GM10248 (cell line): ENCODE measurements around the gene CITED1.

ENCODE experiments used
- CTCF ChIA-PET: fragments of 300-600 bp; sonication (Branson Sonifier 250); formaldehyde crosslinking; extraction: SDS; loops from one replicate; lab custom pipeline; 2021; ENCODE audit warnings: antibody characterized with exemption; lab: Yijun Ruan, JAX
- POLR2A ChIA-PET: fragments of 350-650 bp; sonication (Branson Sonifier 250); formaldehyde crosslinking; extraction: SDS; loops from one replicate; lab custom pipeline; 2020; ENCODE audit warnings: antibody characterized with exemption; lab: Yijun Ruan, JAX
- DNase-seq: peaks from one replicate; pipeline ENCODE4 v3.0.0; 2012; ENCODE audit errors: extremely low spot score
- TF ChIP-seq, protein P1 (sequence below): IDR thresholded peaks from 2 replicates; pipeline ENCODE4 v1.5.1; 2012; ENCODE audit warnings: mild to moderate bottlenecking, low read depth; ENCODE audit errors: extremely low read depth, missing control alignments, control extremely low read depth

CITED1 gene

DNA sequence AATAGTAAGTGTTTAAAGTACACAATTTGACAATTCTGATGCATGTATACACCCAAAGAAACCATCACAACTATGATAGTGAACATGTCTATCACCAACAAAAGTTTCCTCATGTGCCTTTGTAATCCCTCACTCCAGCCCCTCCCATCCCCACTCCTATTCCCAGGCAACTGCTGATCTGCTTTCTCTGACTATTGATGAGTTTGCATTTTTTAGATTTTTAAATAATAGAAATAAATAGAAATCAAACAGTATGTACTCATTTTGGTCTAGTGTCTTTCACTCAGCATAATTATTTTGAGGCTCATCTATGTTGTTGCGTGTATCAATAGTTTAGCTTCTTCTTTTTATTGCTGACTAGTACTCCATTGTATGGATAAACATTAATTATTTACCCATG, 23.4 kb downstream of the CITED1 start:
- CTCF ChIA-PET, result no interaction called here
- no peak for DNase-seq
- POLR2A ChIA-PET, result no interaction called here

DNA sequence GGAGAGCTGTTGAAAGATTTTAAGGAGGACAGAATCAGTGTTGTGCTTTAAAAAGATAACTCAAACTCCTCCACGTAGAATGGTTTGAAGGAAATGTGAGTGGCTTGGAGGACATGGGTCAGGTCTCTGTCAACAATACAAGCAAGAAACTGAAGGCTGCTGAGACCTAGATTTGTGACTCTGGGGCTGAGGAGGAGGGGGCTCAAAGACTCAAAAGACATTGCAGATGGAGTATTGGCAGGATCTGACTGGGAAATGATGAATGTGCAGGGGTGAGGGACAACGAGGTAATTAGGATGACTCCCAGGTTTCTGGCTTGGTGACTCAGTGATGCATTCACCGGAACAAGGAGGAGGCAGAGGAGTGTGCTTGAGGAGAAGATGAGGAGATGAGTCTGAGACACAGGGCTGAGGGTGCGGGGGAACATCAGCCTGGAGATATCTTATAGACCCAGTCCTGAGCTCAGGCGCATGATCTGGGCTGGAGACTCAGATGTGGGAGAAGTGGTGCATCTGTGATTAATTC, 25.3 kb downstream of the CITED1 start:
- DNase-seq, result no peak
- POLR2A ChIA-PET, result no interaction called here
- CTCF ChIA-PET, result interaction anchor here (1.6 kb wide), 1 partner anchor 35 kb away, joined by 3 read pairs; no protein-coding TSS in a partner anchor
- TF ChIP-seq, protein P1, sequence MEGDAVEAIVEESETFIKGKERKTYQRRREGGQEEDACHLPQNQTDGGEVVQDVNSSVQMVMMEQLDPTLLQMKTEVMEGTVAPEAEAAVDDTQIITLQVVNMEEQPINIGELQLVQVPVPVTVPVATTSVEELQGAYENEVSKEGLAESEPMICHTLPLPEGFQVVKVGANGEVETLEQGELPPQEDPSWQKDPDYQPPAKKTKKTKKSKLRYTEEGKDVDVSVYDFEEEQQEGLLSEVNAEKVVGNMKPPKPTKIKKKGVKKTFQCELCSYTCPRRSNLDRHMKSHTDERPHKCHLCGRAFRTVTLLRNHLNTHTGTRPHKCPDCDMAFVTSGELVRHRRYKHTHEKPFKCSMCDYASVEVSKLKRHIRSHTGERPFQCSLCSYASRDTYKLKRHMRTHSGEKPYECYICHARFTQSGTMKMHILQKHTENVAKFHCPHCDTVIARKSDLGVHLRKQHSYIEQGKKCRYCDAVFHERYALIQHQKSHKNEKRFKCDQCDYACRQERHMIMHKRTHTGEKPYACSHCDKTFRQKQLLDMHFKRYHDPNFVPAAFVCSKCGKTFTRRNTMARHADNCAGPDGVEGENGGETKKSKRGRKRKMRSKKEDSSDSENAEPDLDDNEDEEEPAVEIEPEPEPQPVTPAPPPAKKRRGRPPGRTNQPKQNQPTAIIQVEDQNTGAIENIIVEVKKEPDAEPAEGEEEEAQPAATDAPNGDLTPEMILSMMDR, result no peak

More for the DNA sequence above, 23.4 kb downstream of the CITED1 start:
- TF ChIP-seq, protein P1, result no peak

DNA sequence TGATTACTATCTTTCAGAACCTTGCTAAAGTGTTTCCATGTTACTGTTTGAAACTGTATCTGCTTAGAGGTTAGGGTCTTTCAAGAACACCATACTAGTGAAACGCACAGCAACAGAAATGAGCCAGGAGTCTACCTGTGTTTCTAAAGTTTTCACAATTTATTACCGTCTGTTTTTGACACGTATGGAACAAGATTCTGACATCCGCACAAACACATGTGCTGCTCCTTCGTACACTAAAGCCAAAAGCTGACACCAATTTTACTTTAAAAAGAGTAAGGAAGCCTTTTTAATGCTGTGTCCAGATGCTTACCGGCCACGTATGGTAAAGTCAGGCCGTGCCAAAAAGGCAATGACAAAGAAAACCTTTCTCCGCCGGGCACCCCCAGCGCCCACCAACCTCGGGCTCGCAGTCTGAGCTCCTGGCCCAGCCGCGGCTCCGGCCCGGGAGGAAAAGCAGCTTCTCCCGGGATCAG, 29.2 kb downstream of the CITED1 start:
- POLR2A ChIA-PET, result interaction anchor here (1.0 to 2.0 kb wide), 6 partner anchors 8 to 1080 kb away, joined by 3 to 13 read pairs (median 5); partner anchors contain the start of genes ERCC6L and PIN4

DNA sequence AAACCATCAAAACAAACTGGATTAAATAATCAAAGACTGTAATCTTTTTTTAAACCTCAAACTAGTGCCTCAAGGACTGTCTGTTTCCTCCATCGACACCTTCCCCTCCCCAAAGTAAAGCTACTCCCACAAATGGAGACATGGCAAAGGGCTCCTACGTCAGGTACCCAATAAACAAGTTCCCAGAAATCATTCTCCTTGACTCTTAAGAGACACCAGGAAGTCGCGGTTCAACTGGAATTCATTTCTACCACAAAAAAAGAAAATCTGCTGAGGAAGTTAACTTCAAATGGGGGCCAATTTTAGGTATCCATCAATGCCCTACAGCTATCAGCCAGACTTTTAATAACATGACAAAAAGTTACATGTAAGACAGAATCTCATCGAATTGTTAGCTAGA, 31.2 kb downstream of the CITED1 start:
- ChIA-PET CTCF (no interaction called here), POLR2A (interaction anchor here (1.5 kb wide), 1 partner anchor 93 kb away, joined by 3 read pairs; no protein-coding TSS in a partner anchor)
- DNase-seq, result no peak
- TF ChIP-seq, protein P1, result no peak

More for the DNA sequence above, 29.2 kb downstream of the CITED1 start:
- TF ChIP-seq, protein P1, result no peak
- no peak for DNase-seq
- CTCF ChIA-PET, result interaction anchor here (0.7 to 3.0 kb wide), 17 partner anchors 8 to 274 kb away, joined by 3 to 26 read pairs (median 3); partner anchors contain the start of genes ERCC6L and RTL5

DNA sequence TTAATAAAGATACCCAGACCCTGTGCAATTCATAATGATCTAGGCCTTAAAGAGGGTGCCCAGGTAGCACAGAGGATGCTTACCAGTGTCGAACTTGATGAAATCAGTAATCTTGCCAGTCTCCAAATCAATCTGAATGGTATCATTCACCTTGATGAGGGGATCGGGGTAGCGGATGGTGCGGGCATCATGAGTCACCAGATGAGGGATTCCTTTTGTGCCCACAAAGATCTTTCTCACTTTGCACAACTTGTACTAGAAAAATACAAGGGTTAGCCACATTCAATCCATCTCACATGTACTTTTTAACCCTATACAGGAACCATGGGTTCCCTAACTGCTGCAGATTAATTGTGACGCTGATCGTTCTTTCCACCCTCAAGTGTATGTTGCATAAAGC, 32.0 kb downstream of the CITED1 start:
- ChIA-PET POLR2A (no interaction called here), CTCF (no interaction called here)
- TF ChIP-seq, protein P1, result no peak
- DNase-seq, result no peak

DNA sequence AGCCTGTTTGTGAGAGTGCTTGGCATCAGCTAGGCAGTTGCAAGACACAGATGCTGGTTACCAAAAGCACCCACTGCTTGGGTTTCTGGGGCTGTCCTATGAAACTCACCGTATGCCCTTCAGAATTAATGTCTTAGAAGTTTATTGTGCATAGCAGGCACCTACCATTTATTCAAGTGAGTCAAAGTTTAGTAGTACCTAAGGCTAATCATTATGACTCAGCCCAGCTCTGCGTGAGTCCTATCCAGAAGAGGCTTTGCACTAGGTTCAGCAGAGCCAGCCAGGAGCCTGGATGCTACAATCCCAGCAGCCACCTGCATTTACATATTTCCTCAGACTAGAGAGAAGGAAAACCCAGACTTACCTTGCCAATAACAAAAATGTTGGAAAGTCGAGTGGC, 32.8 kb downstream of the CITED1 start:
- TF ChIP-seq, protein P1, result no peak
- POLR2A ChIA-PET, result no interaction called here
- CTCF ChIA-PET, result no interaction called here
- no peak for DNase-seq
